HG02678 (cell line): ENCODE data around the gene PTH2.

ENCODE experiments used
- ATAC-seq: cut with Tn5 transposase; IDR thresholded peaks from one replicate; pipeline ENCODE4 v1.9.1; 2021; ENCODE audit warnings: mild to moderate bottlenecking, moderate library complexity; ENCODE audit not compliant: unreplicated experiment

PTH2 gene

GRCh38 chr19:49415102-49415809, 8.0 kb downstream of the PTH2 start:
- ATAC-seq: no peak

DNA sequence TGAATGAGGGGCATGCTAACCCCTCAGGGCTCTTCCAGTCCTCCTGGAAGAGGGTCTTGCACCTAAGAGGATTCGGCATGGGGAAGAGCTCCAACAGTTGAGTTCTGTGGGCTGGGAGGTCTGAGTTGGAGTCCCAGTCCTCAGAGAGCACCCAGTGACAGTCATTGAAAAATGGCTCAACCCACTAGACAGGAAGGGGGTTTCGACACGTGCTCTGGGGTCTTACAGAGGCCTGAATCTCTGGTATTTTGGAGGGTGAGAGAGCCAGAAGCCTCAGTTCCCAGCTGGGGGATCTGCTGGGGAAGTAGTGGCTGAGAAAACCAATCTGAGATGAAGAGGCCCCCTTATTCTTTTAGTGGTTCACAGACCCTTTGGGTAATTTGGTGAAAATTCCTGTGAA, 9.0 kb downstream of the PTH2 start:
- no peak for ATAC-seq

DNA sequence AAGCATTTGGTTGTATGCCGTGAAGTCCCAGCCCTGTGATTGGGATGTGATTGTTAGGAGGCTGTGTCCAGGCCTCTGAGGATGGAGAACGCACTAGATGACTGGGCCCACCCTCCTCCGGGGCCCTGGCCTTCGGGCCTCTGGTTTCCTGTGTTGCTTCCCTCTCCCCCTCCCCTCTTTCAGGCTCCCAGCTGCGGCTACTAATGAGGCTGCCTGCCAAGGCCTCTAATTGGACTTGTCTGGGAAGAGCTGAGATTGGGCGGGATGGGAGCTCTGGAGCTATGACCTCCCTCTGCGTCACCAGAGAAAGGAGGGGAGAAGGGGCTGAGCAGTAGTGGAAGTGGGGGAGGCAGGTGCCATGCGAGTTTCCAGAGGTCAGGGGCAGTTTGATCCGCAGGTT, 9.9 kb downstream of the PTH2 start:
- no peak for ATAC-seq

DNA sequence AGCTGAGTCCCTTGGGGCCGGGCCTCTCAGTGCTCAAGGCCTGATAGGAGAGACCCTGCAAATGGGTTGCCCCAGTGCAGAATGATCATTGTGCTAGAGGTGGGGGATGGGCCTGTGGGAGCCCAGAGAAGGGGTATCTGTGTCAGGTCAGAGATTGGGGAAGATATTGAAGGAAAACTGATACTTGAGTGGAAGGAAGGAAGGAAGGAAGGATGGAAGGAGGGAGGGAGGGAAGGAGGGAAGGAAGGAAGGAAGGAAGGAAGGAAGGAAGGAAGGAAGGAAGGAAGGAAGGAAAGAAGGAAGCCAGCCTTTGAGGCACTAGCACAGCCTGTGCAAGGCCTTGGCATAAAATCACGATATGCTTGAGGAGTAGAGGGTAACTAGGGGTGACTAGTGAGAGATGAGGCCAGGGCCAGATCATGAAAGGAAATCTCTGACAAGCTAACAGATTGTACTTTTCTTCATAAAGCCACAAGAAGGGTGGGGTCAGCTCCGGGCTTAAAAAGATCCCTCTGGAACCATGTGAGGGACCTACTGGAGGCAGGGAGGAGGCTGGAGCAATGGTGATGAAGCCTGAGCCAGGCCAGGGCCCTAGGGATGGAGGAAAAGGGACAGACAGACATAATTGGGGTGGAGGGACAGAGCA, 11.4 kb downstream of the PTH2 start:
- ATAC-seq: no peak

GRCh38 chr19:49409441-49410029, 13.7 kb downstream of the PTH2 start:
- ATAC-seq: no peak

DNA sequence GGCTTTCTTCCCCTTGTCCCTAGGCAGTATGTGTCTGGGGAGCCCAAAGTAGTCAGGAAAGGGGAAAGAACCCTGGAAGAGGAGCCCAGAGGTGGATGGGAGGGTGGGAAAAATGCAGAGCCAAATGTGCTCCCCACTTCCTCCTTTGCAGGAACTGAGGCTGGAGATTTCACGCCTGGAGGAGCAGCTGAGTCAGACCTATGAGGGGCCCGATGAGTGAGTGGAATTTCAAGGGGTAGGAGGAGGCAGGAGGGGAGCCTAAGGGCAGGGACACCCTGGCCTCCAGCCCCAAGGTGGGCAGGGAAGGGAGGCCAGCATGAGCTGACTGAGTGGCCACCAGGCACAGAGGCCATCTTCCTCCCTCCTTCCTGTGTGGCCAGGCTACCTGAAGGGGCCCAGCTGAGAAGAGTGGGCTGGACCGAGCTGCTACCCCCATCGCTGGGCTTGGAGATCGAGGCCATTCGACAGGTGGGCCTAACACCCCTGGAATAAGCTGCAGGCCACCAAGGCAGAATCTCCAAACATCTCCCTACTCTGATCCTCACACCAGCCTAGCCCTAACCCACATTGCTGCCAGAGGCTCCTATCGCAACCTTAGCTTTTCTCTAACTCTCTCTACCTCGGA, 14.3 kb downstream of the PTH2 start:
- no peak for ATAC-seq

DNA sequence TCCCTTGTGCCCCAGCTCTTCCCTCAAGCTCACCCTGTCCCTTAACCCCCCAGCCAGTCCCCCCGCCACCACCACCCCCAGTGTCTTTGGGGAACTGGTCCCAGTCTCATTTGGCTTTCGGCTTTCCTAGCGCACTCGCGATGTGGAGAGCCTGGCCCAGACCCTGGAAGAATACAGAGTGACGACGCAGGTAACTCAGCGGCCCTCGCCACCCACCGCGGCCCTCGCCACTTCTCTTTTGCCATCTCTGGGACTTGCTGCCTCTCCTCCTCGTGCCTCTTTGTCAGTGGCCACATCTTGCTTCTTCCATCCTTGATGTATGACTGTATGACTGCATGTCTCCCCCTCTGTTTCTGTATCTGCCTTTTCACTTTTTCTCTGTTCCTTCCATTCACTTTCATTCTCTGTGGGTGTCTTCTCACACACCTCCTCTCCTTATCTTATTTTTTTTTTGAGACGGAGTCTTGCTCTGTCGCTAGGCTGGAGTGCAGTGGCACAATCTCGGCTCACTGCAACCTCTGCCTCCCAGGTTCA, 15.7 kb downstream of the PTH2 start:
- no peak for ATAC-seq

- ATAC-seq: no peak
Measured at GRCh38 chr19:49407079-49407478, 16.2 kb downstream of the PTH2 start.

- no peak for ATAC-seq
Measured at GRCh38 chr19:49403404-49404187, 19.6 kb downstream of the PTH2 start.

DNA sequence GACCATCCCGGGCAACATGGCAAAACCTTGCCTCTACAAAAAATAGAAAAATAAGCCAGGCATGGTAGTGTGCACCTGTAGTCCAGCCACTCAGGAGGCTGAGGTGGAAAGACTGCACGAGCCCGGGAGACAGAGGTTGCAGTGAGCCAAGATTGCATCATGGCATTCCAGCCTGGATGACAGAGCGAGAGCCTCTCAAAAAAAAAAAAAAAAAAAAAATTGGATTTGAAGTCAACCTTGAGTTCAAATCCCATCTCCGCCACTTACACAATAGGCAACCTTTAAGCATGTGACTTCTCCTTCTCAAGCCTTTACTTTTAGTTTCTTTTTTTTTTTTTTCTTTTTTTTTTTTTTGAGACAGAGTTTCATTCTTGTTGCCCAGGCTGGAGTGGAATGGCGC, 23.2 kb downstream of the PTH2 start:
- no peak for ATAC-seq

DNA sequence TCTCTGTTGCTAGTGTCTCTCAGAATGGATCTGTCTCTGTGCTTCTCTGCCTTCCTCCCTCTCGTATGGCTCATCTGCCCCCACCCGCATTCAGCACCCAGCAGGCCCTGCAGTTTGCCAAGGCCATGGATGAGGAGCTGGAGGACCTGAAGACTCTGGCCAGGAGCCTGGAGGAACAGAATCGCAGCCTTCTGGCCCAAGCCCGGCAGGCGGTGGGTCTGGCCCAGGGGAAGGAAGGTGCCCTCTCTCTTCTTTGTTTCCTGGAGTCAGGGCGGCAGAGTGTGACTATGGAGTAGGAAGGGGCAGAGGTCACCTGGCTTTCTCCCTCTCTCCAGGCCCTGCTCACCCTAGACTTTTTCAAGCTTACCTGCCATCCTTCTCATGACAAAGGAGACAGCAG, 24.3 kb downstream of the PTH2 start:
- no peak for ATAC-seq

GRCh38 chr19:49398001-49398615, 25.1 kb downstream of the PTH2 start:
- ATAC-seq: no peak

GRCh38 chr19:49396738-49397505, 26.3 kb downstream of the PTH2 start:
- no peak for ATAC-seq

DNA sequence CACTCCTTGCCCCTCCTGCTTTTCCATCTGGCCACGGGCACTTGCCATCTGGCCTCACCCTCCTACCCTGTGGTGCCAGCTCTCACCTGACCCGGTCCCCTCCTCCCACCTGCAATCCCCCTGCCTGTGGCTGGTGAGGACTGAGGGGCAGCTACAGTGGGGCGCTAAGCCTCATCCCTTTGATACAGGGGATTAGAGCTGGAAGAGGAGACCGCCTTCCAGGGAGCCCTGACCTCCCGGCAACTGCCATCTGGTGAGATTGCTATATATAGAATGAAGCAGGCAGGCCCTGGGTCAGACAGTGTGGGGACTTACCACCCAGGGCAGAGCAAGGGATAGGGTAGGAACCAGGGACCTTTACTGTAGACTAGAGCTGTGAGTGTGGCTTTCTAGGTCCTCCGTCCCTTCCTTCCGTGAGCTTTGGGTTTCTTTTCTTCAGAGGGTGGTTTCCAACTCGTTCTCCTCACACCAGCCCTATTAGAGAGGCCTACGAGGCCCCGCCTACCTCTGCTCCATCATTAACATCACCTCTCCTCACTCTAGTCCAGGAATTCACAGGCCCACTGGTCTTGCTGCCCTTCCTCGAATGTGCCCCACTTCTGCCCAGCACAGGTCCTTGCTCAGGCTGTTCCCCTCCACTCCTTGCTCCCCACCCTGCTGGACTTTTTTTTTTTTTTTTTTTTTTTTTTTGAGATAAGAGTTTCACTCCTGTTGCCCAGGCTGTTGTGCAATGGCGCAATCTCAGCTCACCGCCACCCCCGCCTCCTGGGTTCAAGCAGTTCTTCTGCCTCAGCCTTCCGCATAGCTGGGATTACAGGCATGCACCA, 27.4 kb downstream of the PTH2 start:
- ATAC-seq: no peak

- ATAC-seq: no peak
Measured at GRCh38 chr19:49393881-49394280, 29.4 kb downstream of the PTH2 start.

- ATAC-seq: peak; percentile 49
Measured at GRCh38 chr19:49391581-49392399, 31.5 kb downstream of the PTH2 start.

GRCh38 chr19:49390929-49391359, 32.3 kb downstream of the PTH2 start:
- no peak for ATAC-seq
